ENCODE data around the gene HS6ST1. TPM values are rescaled to one million over a fixed set of nuclear protein-coding genes. Genes with fewer than 3 reads are reported as not detected.

HS6ST1 gene
- polyA plus RNA-seq, 1 donor (not counting 4 experiments of a cell fraction or from before 2014, with no cell fraction given) = 6.3 TPM

- peak overlapping the region in 2 of 3 experiments; percentile 69 to 93 for H3K4me3 ChIP-seq (ENCODE audit: control insufficient read depth in 2 of 3, extremely low read depth in 1 of 3, insufficient read depth in 2 of 3, low read depth in 1 of 3, low read length in 3 of 3)
- H4K20me1 ChIP-seq (ENCODE audit: control insufficient read depth, extremely low read depth, insufficient read depth, low read length) = peaks cover 47% of the 10 kb centered on the region
- H3K27me3 ChIP-seq (ENCODE audit: control insufficient read depth, extremely low read depth, insufficient read depth, low read length) = no peaks in the 10 kb centered on the region
- H3K27ac ChIP-seq (ENCODE audit: control insufficient read depth, insufficient read depth, low read length) = no peak overlapping the region
- FAIRE-seq = no peak
- H3K79me2 ChIP-seq (ENCODE audit: control insufficient read depth, insufficient read depth, low read length) = peaks cover 66% of the 10 kb centered on the region
- H3K9me3 ChIP-seq (ENCODE audit: control insufficient read depth, low read depth, low read length) = no peaks in the 10 kb centered on the region
- TF ChIP-seq EZH2 (IDR thresholded peaks at IDR 0.05; ENCODE audit: low read length) = no peak
- TF ChIP-seq, protein P1, sequence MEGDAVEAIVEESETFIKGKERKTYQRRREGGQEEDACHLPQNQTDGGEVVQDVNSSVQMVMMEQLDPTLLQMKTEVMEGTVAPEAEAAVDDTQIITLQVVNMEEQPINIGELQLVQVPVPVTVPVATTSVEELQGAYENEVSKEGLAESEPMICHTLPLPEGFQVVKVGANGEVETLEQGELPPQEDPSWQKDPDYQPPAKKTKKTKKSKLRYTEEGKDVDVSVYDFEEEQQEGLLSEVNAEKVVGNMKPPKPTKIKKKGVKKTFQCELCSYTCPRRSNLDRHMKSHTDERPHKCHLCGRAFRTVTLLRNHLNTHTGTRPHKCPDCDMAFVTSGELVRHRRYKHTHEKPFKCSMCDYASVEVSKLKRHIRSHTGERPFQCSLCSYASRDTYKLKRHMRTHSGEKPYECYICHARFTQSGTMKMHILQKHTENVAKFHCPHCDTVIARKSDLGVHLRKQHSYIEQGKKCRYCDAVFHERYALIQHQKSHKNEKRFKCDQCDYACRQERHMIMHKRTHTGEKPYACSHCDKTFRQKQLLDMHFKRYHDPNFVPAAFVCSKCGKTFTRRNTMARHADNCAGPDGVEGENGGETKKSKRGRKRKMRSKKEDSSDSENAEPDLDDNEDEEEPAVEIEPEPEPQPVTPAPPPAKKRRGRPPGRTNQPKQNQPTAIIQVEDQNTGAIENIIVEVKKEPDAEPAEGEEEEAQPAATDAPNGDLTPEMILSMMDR (optimal IDR thresholded peaks at IDR 0.05 in 1 of 3, IDR thresholded peaks at IDR 0.05 in 1 of 3, conservative IDR thresholded peaks at IDR 0.05 in 1 of 3; ENCODE audit: extremely low read depth in 1 of 3, insufficient read depth in 2 of 3, low read length in 3 of 3) = no peak
- dilution Hi-C loops (cut with MboI; ENCODE audit: extremely low pct_ligation_motif_present, low sequenced_read_pairs) = no loop called here
- DNase-seq (ENCODE audit: low read depth, low spot score) = no peak
- H3K4me2 ChIP-seq (ENCODE audit: control insufficient read depth, extremely low read depth, insufficient read depth, low read depth, low read length) = peak overlapping the region; percentile 67
- H3K36me3 ChIP-seq (ENCODE audit: control insufficient read depth in 2 of 2, extremely low read depth in 1 of 2, insufficient read depth in 2 of 2, low read length in 2 of 2) = peaks cover 0 to 10% of the 10 kb centered on the region in 2 experiments
- peaks cover 18% of the 10 kb centered on the region for H3K4me1 ChIP-seq (ENCODE audit: control insufficient read depth, extremely low read depth, insufficient read depth, low read length)
- H2AFZ ChIP-seq (ENCODE audit: control insufficient read depth, low read length) = no peak overlapping the region
- H3K9ac ChIP-seq (ENCODE audit: control insufficient read depth, extremely low read depth, insufficient read depth, low read length) = no peak overlapping the region
- H3K9me1 ChIP-seq (ENCODE audit: control insufficient read depth, extremely low read depth, insufficient read depth, low read length) = no peaks in the 10 kb centered on the region
Observed at GRCh38 chr2:128315829-128316776, 2.6 kb downstream of the HS6ST1 start.

DNA sequence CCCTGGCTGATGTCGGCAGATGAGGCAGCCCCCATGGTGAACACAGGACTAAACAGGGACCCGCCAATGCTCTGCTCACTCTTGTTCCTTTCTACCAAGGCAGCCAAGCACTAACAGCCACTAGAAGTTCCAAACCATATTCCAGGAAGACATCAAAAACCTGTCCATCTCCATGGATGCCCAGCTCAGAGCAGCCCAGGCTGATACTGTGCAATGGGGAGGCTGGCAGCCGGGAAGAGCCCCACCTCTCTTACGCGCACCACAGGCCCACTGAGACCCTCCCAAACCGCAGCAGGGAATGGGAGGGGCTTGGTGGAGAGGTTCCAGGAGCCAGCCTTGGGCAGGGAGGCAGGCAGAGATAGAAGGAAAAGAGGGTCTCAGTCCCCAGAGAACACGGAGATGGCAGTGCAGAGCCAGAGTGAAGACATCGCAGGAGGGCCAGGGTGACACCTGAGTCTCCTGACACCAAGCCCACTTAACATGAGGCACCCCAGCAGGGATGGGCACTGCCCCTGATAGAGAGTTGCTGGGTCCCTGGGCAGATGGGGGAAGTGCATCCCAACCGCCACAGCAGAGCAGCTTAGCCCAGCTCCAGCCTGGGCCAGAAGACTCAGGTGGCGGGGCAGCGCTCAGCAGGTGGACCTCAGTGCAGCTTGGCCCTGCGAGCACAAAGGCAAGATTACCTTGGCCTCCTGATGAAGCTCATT lies 3.4 kb downstream of the HS6ST1 start:
- Histone ChIP-seq H4K20me1 (ENCODE audit: control insufficient read depth, extremely low read depth, insufficient read depth, low read length) (peaks cover 47% of the 10 kb centered on the region), H3K4me3 (ENCODE audit: control insufficient read depth in 2 of 3, extremely low read depth in 1 of 3, insufficient read depth in 2 of 3, low read depth in 1 of 3, low read length in 3 of 3) (no peak overlapping the region), H3K27me3 (ENCODE audit: control insufficient read depth, extremely low read depth, insufficient read depth, low read length) (no peaks in the 10 kb centered on the region), H2AFZ (ENCODE audit: control insufficient read depth, low read length) (no peak overlapping the region), H3K36me3 (ENCODE audit: control insufficient read depth in 2 of 2, extremely low read depth in 1 of 2, insufficient read depth in 2 of 2, low read length in 2 of 2) (peaks cover 0 to 10% of the 10 kb centered on the region in 2 experiments), H3K9me1 (ENCODE audit: control insufficient read depth, extremely low read depth, insufficient read depth, low read length) (no peaks in the 10 kb centered on the region), H3K79me2 (ENCODE audit: control insufficient read depth, insufficient read depth, low read length) (peaks cover 74% of the 10 kb centered on the region), H3K9me3 (ENCODE audit: control insufficient read depth, low read depth, low read length) (no peaks in the 10 kb centered on the region), H3K9ac (ENCODE audit: control insufficient read depth, extremely low read depth, insufficient read depth, low read length) (no peak overlapping the region), H3K27ac (ENCODE audit: control insufficient read depth, insufficient read depth, low read length) (no peak overlapping the region), H3K4me1 (ENCODE audit: control insufficient read depth, extremely low read depth, insufficient read depth, low read length) (peaks cover 18% of the 10 kb centered on the region), H3K4me2 (ENCODE audit: control insufficient read depth, extremely low read depth, insufficient read depth, low read depth, low read length) (no peak overlapping the region)
- dilution Hi-C loops (cut with MboI; ENCODE audit: extremely low pct_ligation_motif_present, low sequenced_read_pairs) = no loop called here
- TF ChIP-seq, protein P1 (optimal IDR thresholded peaks at IDR 0.05 in 1 of 3, IDR thresholded peaks at IDR 0.05 in 1 of 3, conservative IDR thresholded peaks at IDR 0.05 in 1 of 3; ENCODE audit: extremely low read depth in 1 of 3, insufficient read depth in 2 of 3, low read length in 3 of 3) = no peak
- TF ChIP-seq EZH2 (IDR thresholded peaks at IDR 0.05; ENCODE audit: low read length) = no peak
- FAIRE-seq (no peak), DNase-seq (ENCODE audit: low read depth, low spot score) (no peak)
